ENCODE results near the gene ATP2B2. TPM values are rescaled to one million over a fixed set of nuclear protein-coding genes. Genes with fewer than 3 reads are reported as not detected.
A peak's percentile ranks its signal among the peaks of the same experiment; 100 is the strongest.

The ATP2B2 gene
- total RNA-seq, 2 donors from 2014 or later: not detected

- H3K36me3 Mint-ChIP-seq: no peaks in the 10 kb centered on the region
- no peaks in the 10 kb centered on the region for H3K9me3 Mint-ChIP-seq
- H3K27ac Mint-ChIP-seq: no peak overlapping the region
- DNase-seq (ENCODE audit: low spot score in 2 of 2) (no peak), ATAC-seq (no peak)
Observed at GRCh38 chr3:10472877-10473440, 32.4 kb downstream of the ATP2B2 start.

DNA sequence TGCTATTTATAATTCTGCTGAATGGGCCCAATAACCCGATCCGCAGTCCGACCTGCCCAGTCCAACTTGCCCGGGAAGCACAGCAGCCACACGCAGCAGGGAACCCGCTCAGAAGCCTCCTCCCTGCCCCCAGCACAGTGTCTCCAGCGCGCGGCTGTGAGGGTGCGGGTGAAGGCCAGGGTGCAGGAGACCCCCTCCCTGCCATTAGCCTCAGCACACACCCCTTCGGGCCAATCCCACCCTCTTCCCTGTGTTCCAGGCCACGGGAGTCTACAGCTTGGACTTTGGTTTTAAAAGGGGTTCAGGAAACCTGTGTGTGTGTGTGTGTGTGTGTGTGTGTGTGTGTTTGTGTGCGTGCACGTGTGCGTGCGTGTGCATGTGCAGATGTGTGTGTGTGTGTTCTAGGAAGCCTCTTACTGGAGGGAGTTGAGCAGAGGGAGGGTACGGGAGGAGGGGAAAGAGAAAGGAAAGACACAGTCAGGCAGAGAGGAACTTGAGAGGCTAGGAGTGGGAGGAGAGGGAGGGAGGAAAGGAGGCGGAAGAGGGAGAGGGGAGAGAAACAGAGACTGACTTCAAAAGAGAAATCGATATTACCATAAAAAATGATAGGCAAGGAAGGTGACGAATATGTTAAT, 34.2 kb downstream of the ATP2B2 start:
- Mint-ChIP-seq H3K9me3 (no peaks in the 10 kb centered on the region), H3K36me3 (no peaks in the 10 kb centered on the region), H3K27ac (no peak overlapping the region)
- ATAC-seq (peak in 1 of 2 donors; percentile 53), DNase-seq (ENCODE audit: low spot score in 2 of 2) (no peak)

- Mint-ChIP-seq H3K36me3 (no peaks in the 10 kb centered on the region), H3K27ac (no peak overlapping the region)
Observed at GRCh38 chr3:10470120-10471053, 35.0 kb downstream of the ATP2B2 start.

DNA sequence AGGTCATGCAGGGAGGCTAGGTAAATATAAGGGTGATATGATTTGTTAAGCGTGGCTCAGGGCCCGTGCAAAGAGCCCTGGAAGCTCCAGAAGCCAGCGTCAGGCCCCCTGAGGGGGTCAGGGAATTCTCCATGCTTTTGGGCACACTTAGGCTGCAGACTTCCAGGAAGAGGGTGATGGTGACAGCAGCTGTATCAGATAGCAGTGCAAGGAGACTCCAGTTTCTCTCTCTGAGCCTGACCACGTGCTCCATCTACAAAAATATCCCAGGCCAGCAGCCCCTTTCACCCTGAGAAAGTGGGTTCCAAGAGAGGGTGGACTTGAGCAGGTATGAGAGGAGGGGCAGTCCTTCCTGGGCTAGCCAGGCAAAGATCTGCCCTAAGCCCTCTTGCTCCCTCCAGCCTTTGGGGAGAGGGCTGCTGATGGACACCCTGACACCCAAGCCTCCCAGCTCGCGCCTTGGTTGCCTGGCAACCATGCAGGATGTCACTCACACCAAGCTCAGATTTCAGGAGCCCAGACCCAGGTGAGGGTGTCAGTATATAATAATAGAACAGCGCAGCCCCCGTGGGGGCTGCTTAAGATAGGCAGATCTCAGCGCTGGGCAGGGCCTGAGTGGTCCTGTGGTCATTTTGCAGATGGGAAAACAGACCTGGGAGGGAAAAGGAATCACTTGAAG, 35.8 kb downstream of the ATP2B2 start:
- Mint-ChIP-seq H3K9me3 (no peaks in the 10 kb centered on the region), H3K36me3 (no peaks in the 10 kb centered on the region), H3K27ac (no peak overlapping the region)
- DNase-seq (ENCODE audit: low spot score in 2 of 2) (no peak), ATAC-seq (no peak)

More at GRCh38 chr3:10470120-10471053, 35.0 kb downstream of the ATP2B2 start:
- ATAC-seq: no peak
- H3K9me3 Mint-ChIP-seq: no peaks in the 10 kb centered on the region
- no peak for DNase-seq (ENCODE audit: low spot score in 2 of 2)

DNA sequence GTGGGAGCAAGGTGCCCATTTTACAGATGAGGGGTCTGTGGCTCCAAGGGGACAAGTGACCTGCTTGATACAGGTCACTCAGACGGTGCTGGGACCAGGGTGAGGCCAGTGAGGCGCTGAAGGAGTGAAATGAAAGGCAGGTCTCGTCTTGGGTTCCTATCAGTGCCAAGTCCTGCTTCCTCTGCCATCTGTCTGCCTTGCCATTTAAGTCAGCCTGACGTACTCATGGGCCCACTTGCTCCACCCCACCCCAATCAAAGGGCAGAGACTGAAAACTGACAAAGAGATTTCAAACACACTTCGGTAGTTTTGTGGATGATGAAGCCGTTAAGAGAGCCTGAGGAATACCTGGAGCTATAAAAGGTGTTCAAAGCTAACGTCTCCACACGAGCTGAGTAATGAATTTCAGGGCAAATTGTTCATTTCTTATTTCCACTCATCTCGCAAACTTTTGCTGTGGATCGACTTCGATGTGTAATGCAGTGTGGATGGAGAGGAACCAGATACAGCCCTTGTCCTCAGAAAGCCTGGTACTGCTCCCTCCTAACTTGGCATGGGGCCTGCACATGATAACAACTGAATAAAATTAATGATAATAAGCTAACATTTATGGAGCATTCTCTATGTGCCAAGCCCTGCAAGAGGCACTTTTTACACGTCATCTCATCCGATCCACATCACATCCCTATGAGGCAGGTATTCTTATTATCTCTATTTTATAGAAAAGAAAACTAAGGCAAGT, 36.6 kb downstream of the ATP2B2 start:
- H3K27ac Mint-ChIP-seq: no peak overlapping the region
- ATAC-seq (no peak), DNase-seq (ENCODE audit: low spot score in 2 of 2) (no peak)
- H3K9me3 Mint-ChIP-seq: no peaks in the 10 kb centered on the region
- no peaks in the 10 kb centered on the region for H3K36me3 Mint-ChIP-seq

DNA sequence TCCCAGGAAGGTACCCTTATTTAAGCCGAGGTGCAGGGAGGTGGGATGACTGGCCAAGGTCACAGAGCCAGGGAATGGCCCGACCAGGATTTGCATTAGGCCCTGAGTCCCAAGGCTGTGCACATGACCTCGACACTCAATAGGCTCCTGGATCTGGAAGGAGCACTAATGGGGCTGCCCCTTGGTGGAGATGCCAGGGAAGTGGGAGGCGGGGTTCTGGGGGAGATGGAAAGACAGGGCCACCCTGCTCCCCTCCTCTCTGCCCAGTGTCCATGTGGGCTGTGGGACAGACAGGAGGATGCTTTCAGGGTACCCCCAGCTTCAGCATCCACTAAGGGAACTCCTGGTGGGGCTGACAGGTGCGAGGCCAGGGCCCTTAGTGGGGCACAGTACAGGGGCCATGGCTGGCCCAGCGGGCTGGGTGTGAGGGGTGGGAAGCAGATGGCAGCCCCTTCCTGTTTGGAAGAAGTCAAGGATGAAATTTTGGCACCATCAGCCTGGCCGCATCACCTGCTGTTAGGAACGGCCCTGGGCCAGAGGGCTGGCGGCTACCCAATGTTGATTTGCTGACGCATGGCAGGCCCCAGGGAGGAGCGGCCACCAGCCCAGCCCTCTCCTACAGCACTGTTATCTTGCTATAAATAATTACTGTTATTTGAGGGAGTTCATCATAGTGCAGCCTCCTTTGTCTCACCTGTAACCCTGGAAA, 37.3 kb downstream of the ATP2B2 start:
- no peak overlapping the region for H3K27ac Mint-ChIP-seq
- ATAC-seq (no peak), DNase-seq (ENCODE audit: low spot score in 2 of 2) (no peak)
- H3K9me3 Mint-ChIP-seq: no peaks in the 10 kb centered on the region
- no peaks in the 10 kb centered on the region for H3K36me3 Mint-ChIP-seq

GRCh38 chr3:10467204-10467603, 38.2 kb downstream of the ATP2B2 start:
- H3K36me3 Mint-ChIP-seq: no peaks in the 10 kb centered on the region

GRCh38 chr3:10466186-10466585, 39.2 kb downstream of the ATP2B2 start:
- ATAC-seq: no peak
- Mint-ChIP-seq H3K27ac (no peak overlapping the region), H3K36me3 (no peaks in the 10 kb centered on the region), H3K9me3 (no peaks in the 10 kb centered on the region)
- DNase-seq (ENCODE audit: low spot score in 2 of 2): no peak

More at GRCh38 chr3:10467204-10467603, 38.2 kb downstream of the ATP2B2 start:
- Mint-ChIP-seq H3K9me3 (no peaks in the 10 kb centered on the region), H3K27ac (no peak overlapping the region)
- no peak for DNase-seq (ENCODE audit: low spot score in 2 of 2)
- ATAC-seq: no peak

GRCh38 chr3:10465161-10465560, 40.2 kb downstream of the ATP2B2 start:
- no peak for ATAC-seq
- no peaks in the 10 kb centered on the region for H3K9me3 Mint-ChIP-seq
- H3K27ac Mint-ChIP-seq: no peak overlapping the region
- H3K36me3 Mint-ChIP-seq: no peaks in the 10 kb centered on the region
- DNase-seq (ENCODE audit: low spot score in 2 of 2): no peak

GRCh38 chr3:10463533-10464434, 41.6 kb downstream of the ATP2B2 start:
- ATAC-seq: no peak
- DNase-seq (ENCODE audit: low spot score in 2 of 2): no peak
- Mint-ChIP-seq H3K27ac (no peak overlapping the region), H3K36me3 (no peaks in the 10 kb centered on the region), H3K9me3 (no peaks in the 10 kb centered on the region)

GRCh38 chr3:10462641-10463532, 42.5 kb downstream of the ATP2B2 start:
- Mint-ChIP-seq H3K27ac (no peak overlapping the region), H3K36me3 (no peaks in the 10 kb centered on the region), H3K9me3 (no peaks in the 10 kb centered on the region)
- DNase-seq (ENCODE audit: low spot score in 2 of 2): no peak
- no peak for ATAC-seq

DNA sequence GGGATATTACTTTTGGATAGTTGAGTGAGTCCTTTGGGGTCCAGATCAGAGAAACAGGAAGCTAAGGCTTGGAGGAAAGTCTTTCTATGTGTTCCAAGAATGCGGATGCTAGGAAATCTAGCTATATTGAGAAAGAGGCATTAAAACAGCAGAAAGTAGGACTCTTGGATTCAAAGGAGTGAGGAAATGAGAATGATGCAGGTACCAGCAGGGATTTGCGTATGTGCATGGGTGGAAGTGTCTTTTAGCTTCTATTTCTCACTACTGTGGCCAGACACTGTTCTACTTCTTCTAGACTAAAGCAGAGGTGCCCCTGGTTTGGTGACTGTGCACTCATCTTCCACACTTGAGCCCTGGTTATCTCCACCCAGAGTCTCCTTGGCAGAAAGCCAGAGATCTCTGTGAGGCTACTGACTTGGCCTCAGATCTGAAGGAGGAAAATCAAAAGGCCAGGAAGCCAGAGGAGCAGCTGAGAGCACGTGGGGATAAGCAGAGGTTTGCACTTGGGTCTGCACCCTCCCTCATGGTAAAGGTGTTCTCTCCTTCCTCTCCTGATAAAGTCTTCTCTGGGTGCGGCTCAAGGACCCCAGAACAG, 44.3 kb downstream of the ATP2B2 start:
- no peak for DNase-seq (ENCODE audit: low spot score in 2 of 2)
- Mint-ChIP-seq H3K27ac (no peak overlapping the region), H3K36me3 (no peaks in the 10 kb centered on the region), H3K9me3 (no peaks in the 10 kb centered on the region)
- ATAC-seq: no peak

DNA sequence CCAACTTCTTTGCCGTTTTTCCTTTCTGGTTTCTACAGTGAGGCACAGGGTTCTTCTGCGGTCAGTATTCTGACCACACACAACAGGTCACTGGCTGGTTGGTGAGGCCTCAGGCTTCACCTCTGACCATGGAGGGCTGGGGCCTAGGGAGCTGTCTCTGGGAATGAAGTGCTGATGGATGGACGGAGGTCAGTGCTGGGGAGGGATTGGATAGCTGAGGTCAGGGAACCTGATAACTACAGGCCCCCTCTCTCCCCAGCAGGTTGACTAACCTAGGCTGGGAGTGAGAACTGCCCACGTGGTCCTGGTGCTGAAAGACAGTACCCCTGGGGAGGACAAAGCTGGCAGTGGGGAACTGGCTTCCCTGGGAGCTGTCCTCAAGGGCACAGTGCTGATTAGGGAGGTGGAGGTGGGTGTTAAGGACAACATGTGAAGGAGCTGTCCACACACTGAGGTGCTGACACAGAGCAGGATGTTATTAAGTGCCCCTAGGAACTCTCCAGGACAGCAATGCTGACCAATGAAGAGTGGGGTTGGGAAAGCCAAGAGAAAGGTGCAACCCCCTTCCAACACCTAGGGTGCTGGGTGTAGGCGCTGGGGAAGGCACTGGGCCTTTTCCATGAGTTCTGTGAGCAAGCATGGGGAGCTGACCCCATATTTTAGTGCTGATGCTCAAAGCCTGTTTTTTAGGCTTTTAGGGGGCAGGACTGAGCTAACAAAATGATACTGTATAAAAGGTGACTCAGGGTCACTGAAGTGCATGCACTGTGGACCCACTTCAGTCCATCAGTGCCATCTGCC, 45.2 kb downstream of the ATP2B2 start:
- Mint-ChIP-seq H3K9me3 (no peaks in the 10 kb centered on the region), H3K36me3 (no peaks in the 10 kb centered on the region), H3K27ac (no peak overlapping the region)
- peak in 1 of 2 donors; percentile 63 for DNase-seq (ENCODE audit: low spot score in 2 of 2)
- peak in 1 of 2 donors; percentile 76 for ATAC-seq

All from activated naive CD4-positive, alpha-beta T cell treated with anti-CD3 and anti-CD28 coated beads, Interleukin-2, amount 50 U/mL, for 72 hours (primary cell).